ENCODE measurements around the gene PKN3.

The PKN3 gene

DNA sequence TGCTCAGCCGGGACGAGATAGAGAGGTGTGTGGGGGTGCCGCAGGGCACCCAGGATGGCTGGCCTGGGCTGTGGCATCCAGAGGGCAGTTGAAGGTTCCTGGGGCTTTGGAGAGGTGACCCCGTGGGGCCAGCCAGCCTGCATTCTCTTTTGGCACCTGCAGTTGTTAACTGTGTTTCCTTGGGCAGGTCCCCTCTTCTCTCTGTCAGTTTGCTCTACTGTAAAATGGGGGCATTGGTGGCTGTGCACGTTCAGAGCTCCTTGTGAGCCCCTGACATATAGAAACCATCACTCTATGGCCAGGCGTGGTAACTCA, 13.1 kb downstream of the PKN3 start:
- H3K4me2 ChIP-seq (ENCODE audit: low read depth, low read length, poor library complexity, severe bottlenecking), result no peak overlapping the region
- TF ChIP-seq CTCF (conservative IDR thresholded peaks at IDR 0.05; ENCODE audit: low read length) (no peak), EZH2phosphoT487 (IDR thresholded peaks at IDR 0.05; ENCODE audit: borderline replicate concordance) (no peak)

DNA sequence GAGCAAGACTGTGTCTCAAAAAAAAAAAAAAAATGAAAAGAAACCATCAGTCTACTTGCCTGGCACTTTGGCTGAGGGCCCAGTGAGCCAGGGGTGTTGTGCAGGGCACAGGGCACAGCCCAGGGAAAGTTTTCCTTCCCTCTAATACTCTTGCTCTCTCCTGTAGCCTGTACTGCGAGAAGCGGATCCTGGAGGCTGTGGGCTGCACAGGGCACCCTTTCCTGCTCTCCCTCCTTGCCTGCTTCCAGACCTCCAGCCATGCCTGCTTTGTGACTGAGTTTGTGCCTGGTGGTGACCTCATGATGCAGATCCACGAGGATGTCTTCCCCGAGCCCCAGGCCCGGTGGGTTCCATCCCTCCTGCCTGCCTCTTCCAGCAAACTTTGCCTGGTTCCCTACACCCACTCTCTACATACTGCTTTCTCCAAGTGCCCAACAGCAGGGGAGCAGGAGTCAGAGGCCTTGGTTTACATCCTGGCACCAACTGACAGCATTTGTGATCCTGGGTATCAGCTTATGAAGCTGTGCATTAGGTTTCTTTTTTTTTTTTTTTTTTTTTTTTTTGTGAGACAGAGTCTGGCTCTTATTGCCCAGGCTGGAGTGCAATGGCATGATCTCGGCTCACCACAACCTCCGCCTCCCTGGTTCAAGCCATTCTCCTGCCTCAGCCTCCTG, 14.4 kb downstream of the PKN3 start:
- Histone ChIP-seq H3K4me3 (ENCODE audit: low read length, poor library complexity, severe bottlenecking) (no peak overlapping the region), H3K4me1 (ENCODE audit: insufficient read depth, low read length, poor library complexity, severe bottlenecking) (no peaks in the 10 kb centered on the region), H3K79me2 (ENCODE audit: insufficient read depth, low read length) (no peaks in the 10 kb centered on the region), H2AFZ (ENCODE audit: low read length) (no peak overlapping the region), H3K9me3 (ENCODE audit: insufficient read depth, low read depth, low read length) (no peaks in the 10 kb centered on the region), H3K36me3 (ENCODE audit: insufficient read depth, low read length) (no peaks in the 10 kb centered on the region), H3K4me2 (ENCODE audit: low read depth, low read length, poor library complexity, severe bottlenecking) (no peak overlapping the region), H4K20me1 (ENCODE audit: insufficient read depth, low read length, poor library complexity, severe bottlenecking) (no peaks in the 10 kb centered on the region), H3K9me2 (replicated peaks; ENCODE audit: low read depth, low read length) (no peaks in the 10 kb centered on the region), H3K27me3 (ENCODE audit: insufficient read depth, low read length, poor library complexity, severe bottlenecking) (no peaks in the 10 kb centered on the region), H3K9ac (ENCODE audit: low read depth, low read length, poor library complexity, severe bottlenecking) (no peak overlapping the region), H3F3A (ENCODE audit: low read depth) (no peaks in the 10 kb centered on the region)
- TF ChIP-seq CTCF (conservative IDR thresholded peaks at IDR 0.05; ENCODE audit: low read length) (no peak), EZH2phosphoT487 (IDR thresholded peaks at IDR 0.05; ENCODE audit: borderline replicate concordance) (no peak)

More for the DNA sequence above, 13.1 kb downstream of the PKN3 start:
- no peak overlapping the region for H3K9ac ChIP-seq (ENCODE audit: low read depth, low read length, poor library complexity, severe bottlenecking)
- H3F3A ChIP-seq (ENCODE audit: low read depth), result no peaks in the 10 kb centered on the region
- H3K4me1 ChIP-seq (ENCODE audit: insufficient read depth, low read length, poor library complexity, severe bottlenecking), result no peaks in the 10 kb centered on the region
- H4K20me1 ChIP-seq (ENCODE audit: insufficient read depth, low read length, poor library complexity, severe bottlenecking), result no peaks in the 10 kb centered on the region
- no peaks in the 10 kb centered on the region for H3K36me3 ChIP-seq (ENCODE audit: insufficient read depth, low read length)
- H2AFZ ChIP-seq (ENCODE audit: low read length), result no peak overlapping the region
- H3K9me2 ChIP-seq (replicated peaks; ENCODE audit: low read depth, low read length), result no peaks in the 10 kb centered on the region
- no peaks in the 10 kb centered on the region for H3K9me3 ChIP-seq (ENCODE audit: insufficient read depth, low read depth, low read length)
- H3K27me3 ChIP-seq (ENCODE audit: insufficient read depth, low read length, poor library complexity, severe bottlenecking), result no peaks in the 10 kb centered on the region
- no peaks in the 10 kb centered on the region for H3K79me2 ChIP-seq (ENCODE audit: insufficient read depth, low read length)
- H3K4me3 ChIP-seq (ENCODE audit: low read length, poor library complexity, severe bottlenecking), result no peak overlapping the region

DNA sequence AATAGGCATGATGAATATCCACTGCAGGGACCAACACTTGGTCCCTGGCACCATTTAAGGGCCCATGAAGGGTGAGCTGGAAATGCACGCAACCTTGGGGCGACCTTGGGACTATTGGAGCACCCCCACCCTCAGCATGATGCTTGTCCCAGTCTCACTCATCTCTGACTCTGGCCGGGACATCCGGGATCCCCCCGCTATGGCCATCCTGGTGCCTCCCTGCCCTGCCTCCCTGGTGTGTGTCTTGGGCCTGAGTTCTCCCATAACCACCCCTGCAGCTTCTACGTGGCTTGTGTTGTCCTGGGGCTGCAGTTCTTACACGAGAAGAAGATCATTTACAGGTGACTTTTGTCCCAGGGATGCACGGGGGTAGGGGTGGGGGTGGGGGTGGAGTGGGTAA, 15.7 kb downstream of the PKN3 start:
- no peaks in the 10 kb centered on the region for H3K27me3 ChIP-seq (ENCODE audit: insufficient read depth, low read length, poor library complexity, severe bottlenecking)
- H2AFZ ChIP-seq (ENCODE audit: low read length), result no peak overlapping the region
- no peaks in the 10 kb centered on the region for H3K36me3 ChIP-seq (ENCODE audit: insufficient read depth, low read length)
- H3K4me2 ChIP-seq (ENCODE audit: low read depth, low read length, poor library complexity, severe bottlenecking), result no peak overlapping the region
- peaks cover 6% of the 10 kb centered on the region for H3K79me2 ChIP-seq (ENCODE audit: insufficient read depth, low read length)
- H3F3A ChIP-seq (ENCODE audit: low read depth), result no peaks in the 10 kb centered on the region
- H4K20me1 ChIP-seq (ENCODE audit: insufficient read depth, low read length, poor library complexity, severe bottlenecking), result no peaks in the 10 kb centered on the region
- TF ChIP-seq CTCF (conservative IDR thresholded peaks at IDR 0.05; ENCODE audit: low read length) (no peak), EZH2phosphoT487 (IDR thresholded peaks at IDR 0.05; ENCODE audit: borderline replicate concordance) (no peak)
- no peaks in the 10 kb centered on the region for H3K9me3 ChIP-seq (ENCODE audit: insufficient read depth, low read depth, low read length)
- no peaks in the 10 kb centered on the region for H3K4me1 ChIP-seq (ENCODE audit: insufficient read depth, low read length, poor library complexity, severe bottlenecking)
- H3K9ac ChIP-seq (ENCODE audit: low read depth, low read length, poor library complexity, severe bottlenecking), result no peak overlapping the region
- H3K9me2 ChIP-seq (replicated peaks; ENCODE audit: low read depth, low read length), result no peaks in the 10 kb centered on the region
- no peak overlapping the region for H3K4me3 ChIP-seq (ENCODE audit: low read length, poor library complexity, severe bottlenecking)
